ENCODE results near the gene VPS18.
"Not testable (repeated sequence)": the region's sequence is repeated elsewhere in the genome, so short reads cannot be mapped to it uniquely, and the experiment has no call there.

The VPS18 gene

GRCh38 chr15:40893733-40894680 lies at the start of gene VPS18:
Gene VPS18, plus strand, starts transcription at chr15:40894450. Its CDS starts 319 bp downstream, at chr15:40894769.
- DNase-seq (ENCODE audit: low read depth) = peak; percentile 90

GRCh38 chr15:40844696-40845030 lies 49.6 kb upstream of the VPS18 start:
- no peak for DNase-seq (ENCODE audit: low read depth)

GRCh38 chr15:40845036-40845435 lies 49.2 kb upstream of the VPS18 start:
- DNase-seq (ENCODE audit: low read depth) = no peak

- DNase-seq (ENCODE audit: low read depth) = no peak
Observed at GRCh38 chr15:40845511-40846284, 48.6 kb upstream of the VPS18 start.

- no peak for DNase-seq (ENCODE audit: low read depth)
Observed at GRCh38 chr15:40846841-40847222, 47.4 kb upstream of the VPS18 start.

- DNase-seq (ENCODE audit: low read depth) = peak; percentile 84
Observed at GRCh38 chr15:40847223-40847961, 46.9 kb upstream of the VPS18 start.

GRCh38 chr15:40850576-40851112 lies 43.6 kb upstream of the VPS18 start:
- no peak for DNase-seq (ENCODE audit: low read depth)

GRCh38 chr15:40852529-40852928 lies 41.7 kb upstream of the VPS18 start:
- no peak for DNase-seq (ENCODE audit: low read depth)

GRCh38 chr15:40853241-40853890 lies 40.9 kb upstream of the VPS18 start:
- DNase-seq (ENCODE audit: low read depth) = no peak

- DNase-seq (ENCODE audit: low read depth) = no peak
Observed at GRCh38 chr15:40854161-40854560, 40.1 kb upstream of the VPS18 start.

- DNase-seq (ENCODE audit: low read depth) = no peak
Observed at GRCh38 chr15:40855706-40856234, 38.5 kb upstream of the VPS18 start.

- no peak for DNase-seq (ENCODE audit: low read depth)
Observed at GRCh38 chr15:40856746-40857145, 37.5 kb upstream of the VPS18 start.

- no peak for DNase-seq (ENCODE audit: low read depth)
Observed at GRCh38 chr15:40857601-40858341, 36.5 kb upstream of the VPS18 start.

GRCh38 chr15:40858706-40859105 lies 35.5 kb upstream of the VPS18 start:
- DNase-seq (ENCODE audit: low read depth) = no peak

- peak; percentile 47 for DNase-seq (ENCODE audit: low read depth)
Observed at GRCh38 chr15:40859206-40859851, 34.9 kb upstream of the VPS18 start.

GRCh38 chr15:40861147-40861546 lies 33.1 kb upstream of the VPS18 start:
- DNase-seq (ENCODE audit: low read depth) = not testable (repeated sequence)

- DNase-seq (ENCODE audit: low read depth) = no peak
Observed at GRCh38 chr15:40863660-40864270, 30.5 kb upstream of the VPS18 start.

- no peak for DNase-seq (ENCODE audit: low read depth)
Observed at GRCh38 chr15:40867199-40867598, 27.1 kb upstream of the VPS18 start.

- DNase-seq (ENCODE audit: low read depth) = no peak
Observed at GRCh38 chr15:40869686-40870085, 24.6 kb upstream of the VPS18 start.

- no peak for DNase-seq (ENCODE audit: low read depth)
Observed at GRCh38 chr15:40870716-40871115, 23.5 kb upstream of the VPS18 start.

Measured in CMK (cell line).